Vagina (tissue), 2 donors: ENCODE results near the gene USP14. TPM values are rescaled to one million over a fixed set of nuclear protein-coding genes. Genes with fewer than 3 reads are reported as not detected.

Source experiments
- DNase-seq, 2 donors: peaks; one replicate each; pipeline ENCODE4 v3.0.0-alpha.2; 2017; ENCODE audit errors: extremely low spot score in 2 of 2
- H3K27ac ChIP-seq: fragments of 200-600 bp; sonication (generic); one replicate; pipeline ENCODE4 v1.5.1; 2019
- H3K27me3 ChIP-seq: fragments of 200-600 bp; sonication (generic); one replicate; pipeline ENCODE4 v1.5.1; 2019
- H3K36me3 ChIP-seq, 2 donors: fragments of 200-600 bp; sonication (generic); one replicate each; pipeline ENCODE4 v1.5.1; 2017 to 2019
- H3K4me1 ChIP-seq: fragments of 200-600 bp; sonication (generic); one replicate; pipeline ENCODE4 v1.5.1; 2019
- H3K4me3 ChIP-seq, 2 donors: fragments of 200-600 bp; sonication (generic); 1 replicate in 1 of 2; 2 replicates in 1 of 2; pipeline ENCODE4 v1.5.1; 2016 to 2019
- H3K9me3 ChIP-seq: fragments of 200-600 bp; sonication (generic); one replicate; pipeline ENCODE4 v1.5.1; 2019
- CTCF ChIP-seq, 3 experiments: fragments of 450-650 bp in 2 of 3; fragments of 200-600 bp in 1 of 3; sonication (generic) in 1 of 3; IDR thresholded peaks; one replicate each; pipeline ENCODE4 v1.5.1; 2017 to 2019; ENCODE audit warnings: antibody characterized with exemption in 3 of 3, mild to moderate bottlenecking in 2 of 3, moderate library complexity in 2 of 3
- POLR2A ChIP-seq, 2 donors: fragments of 450-650 bp; IDR thresholded peaks; one replicate each; pipeline ENCODE4 v1.6.1; 2017; ENCODE audit warnings: antibody characterized with exemption in 2 of 2, mild to moderate bottlenecking in 2 of 2, moderate library complexity in 2 of 2
- POLR2AphosphoS5 ChIP-seq, 2 donors: sonication (generic); formaldehyde crosslinking; IDR thresholded peaks; one replicate each; pipeline ENCODE4 v1.9.0; 2017; ENCODE audit warnings: antibody characterized with exemption in 2 of 2, mild to moderate bottlenecking in 2 of 2, low read depth in 1 of 2; ENCODE audit not compliant: insufficient read depth in 1 of 2
- intact Hi-C: fragments of 100-400 bp; cut with DNase I; formaldehyde crosslinking; loops from one replicate; pipeline ENCODE4 v1.15.1; 2023
- total RNA-seq: library from RNA; depleted of rRNA; stranded (reverse); fragments of >200 nt; gene quantifications from one replicate; pipeline ENCODE4 v1.2.3, GENCODE V29; 2016

USP14 gene
- total RNA-seq, 1 donor from 2014 or later: 26.3 TPM

- no peak for DNase-seq
- no peak overlapping the region for H3K4me3 ChIP-seq
- intact Hi-C loops: no loop called here
Observed at GRCh38 chr18:231563-231962, 73.2 kb downstream of the USP14 start.

GRCh38 chr18:240175-240574, 81.8 kb downstream of the USP14 start:
- intact Hi-C loops: no loop called here
- TF ChIP-seq POLR2A (IDR thresholded peaks at IDR 0.05) (no peak), POLR2AphosphoS5 (IDR thresholded peaks at IDR 0.05; ENCODE audit: insufficient read depth in 1 of 2, low read depth in 1 of 2) (no peak), CTCF (IDR thresholded peaks at IDR 0.05) (no peak)
- Histone ChIP-seq H3K9me3 (no peaks in the 10 kb centered on the region), H3K4me1 (no peaks in the 10 kb centered on the region), H3K36me3 (peaks cover 0 to 9% of the 10 kb centered on the region in 2 donors), H3K27me3 (no peaks in the 10 kb centered on the region), H3K27ac (no peak overlapping the region), H3K4me3 (no peak overlapping the region)
- no peak for DNase-seq

More at GRCh38 chr18:231563-231962, 73.2 kb downstream of the USP14 start:
- H3K36me3 ChIP-seq: no peaks in the 10 kb centered on the region
- H3K4me1 ChIP-seq: no peaks in the 10 kb centered on the region
- TF ChIP-seq POLR2A (IDR thresholded peaks at IDR 0.05): no peak
- no peak for TF ChIP-seq POLR2AphosphoS5 (IDR thresholded peaks at IDR 0.05; ENCODE audit: insufficient read depth in 1 of 2, low read depth in 1 of 2)
- no peak for TF ChIP-seq CTCF (IDR thresholded peaks at IDR 0.05)
- no peak overlapping the region for H3K27ac ChIP-seq
- no peaks in the 10 kb centered on the region for H3K27me3 ChIP-seq
- H3K9me3 ChIP-seq: no peaks in the 10 kb centered on the region

DNA sequence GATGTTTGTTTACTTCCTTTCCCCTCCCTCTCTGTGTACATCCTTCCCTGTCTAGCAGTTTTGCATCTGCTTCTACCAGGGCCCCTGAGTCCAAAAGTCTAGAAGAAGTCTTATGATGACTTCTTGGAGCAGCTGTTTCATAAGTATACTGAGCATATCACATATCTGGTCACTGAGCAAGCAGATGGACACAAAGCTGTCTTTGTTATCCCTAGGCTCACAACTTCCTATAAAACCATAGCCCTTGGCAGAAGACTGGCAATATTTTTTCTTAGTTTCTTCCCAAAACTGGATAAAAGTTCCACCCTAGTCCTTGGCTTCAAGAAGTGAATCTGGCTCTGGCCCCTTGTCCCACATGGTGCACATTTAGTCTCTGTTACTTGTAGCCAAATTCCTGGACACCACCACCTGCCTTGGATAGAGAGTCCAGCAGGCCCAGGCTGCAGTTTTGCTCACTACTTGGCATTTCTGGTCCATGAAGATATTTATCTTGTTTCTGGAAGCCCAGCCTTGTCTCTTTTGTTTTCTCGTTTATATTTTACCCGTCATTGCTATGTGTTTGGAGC, 87.0 kb downstream of the USP14 start:
- TF ChIP-seq CTCF (IDR thresholded peaks at IDR 0.05) (no peak), POLR2A (IDR thresholded peaks at IDR 0.05) (no peak), POLR2AphosphoS5 (IDR thresholded peaks at IDR 0.05; ENCODE audit: insufficient read depth in 1 of 2, low read depth in 1 of 2) (no peak)
- H3K4me1 ChIP-seq: no peaks in the 10 kb centered on the region
- no peak overlapping the region for H3K4me3 ChIP-seq
- no peak overlapping the region for H3K27ac ChIP-seq
- no peak for DNase-seq
- peaks cover 0 to 55% of the 10 kb centered on the region in 2 donors for H3K36me3 ChIP-seq
- H3K9me3 ChIP-seq: no peaks in the 10 kb centered on the region
- no peaks in the 10 kb centered on the region for H3K27me3 ChIP-seq
- intact Hi-C loops: no loop called here

- no peak overlapping the region for H3K27ac ChIP-seq
- H3K4me1 ChIP-seq: no peaks in the 10 kb centered on the region
- intact Hi-C loops: no loop called here
- no peak for DNase-seq
- H3K4me3 ChIP-seq: no peak overlapping the region
- no peaks in the 10 kb centered on the region for H3K27me3 ChIP-seq
- no peak for TF ChIP-seq POLR2A (IDR thresholded peaks at IDR 0.05)
- no peaks in the 10 kb centered on the region for H3K9me3 ChIP-seq
- H3K36me3 ChIP-seq: peaks cover 0 to 74% of the 10 kb centered on the region in 2 donors
Observed at GRCh38 chr18:248053-248452, 89.7 kb downstream of the USP14 start.

- H3K4me1 ChIP-seq: no peaks in the 10 kb centered on the region
- H3K9me3 ChIP-seq: no peaks in the 10 kb centered on the region
- no peak overlapping the region for H3K4me3 ChIP-seq
- no peaks in the 10 kb centered on the region for H3K27me3 ChIP-seq
- peaks cover 0 to 90% of the 10 kb centered on the region in 2 donors for H3K36me3 ChIP-seq
- TF ChIP-seq POLR2AphosphoS5 (IDR thresholded peaks at IDR 0.05; ENCODE audit: insufficient read depth in 1 of 2, low read depth in 1 of 2) (no peak), CTCF (IDR thresholded peaks at IDR 0.05) (no peak), POLR2A (IDR thresholded peaks at IDR 0.05) (no peak)
- no peak for DNase-seq
- H3K27ac ChIP-seq: no peak overlapping the region
- intact Hi-C loops: no loop called here
Observed at GRCh38 chr18:250685-251084, 92.3 kb downstream of the USP14 start.
